CD4-positive, alpha-beta T cell treated with Interleukin-4 for 4 hours (primary cell): ENCODE data around the gene KCNQ1OT1.
A peak's percentile ranks its signal among the peaks of the same experiment; 100 is the strongest.

ENCODE experiments used
- DNase-seq: peaks from one replicate; pipeline ENCODE4 v3.0.0-alpha.2; 2020

Gene KCNQ1OT1

GRCh38 chr11:2701230-2701629 lies 1.4 kb upstream of the KCNQ1OT1 start:
- no peak for DNase-seq

DNA sequence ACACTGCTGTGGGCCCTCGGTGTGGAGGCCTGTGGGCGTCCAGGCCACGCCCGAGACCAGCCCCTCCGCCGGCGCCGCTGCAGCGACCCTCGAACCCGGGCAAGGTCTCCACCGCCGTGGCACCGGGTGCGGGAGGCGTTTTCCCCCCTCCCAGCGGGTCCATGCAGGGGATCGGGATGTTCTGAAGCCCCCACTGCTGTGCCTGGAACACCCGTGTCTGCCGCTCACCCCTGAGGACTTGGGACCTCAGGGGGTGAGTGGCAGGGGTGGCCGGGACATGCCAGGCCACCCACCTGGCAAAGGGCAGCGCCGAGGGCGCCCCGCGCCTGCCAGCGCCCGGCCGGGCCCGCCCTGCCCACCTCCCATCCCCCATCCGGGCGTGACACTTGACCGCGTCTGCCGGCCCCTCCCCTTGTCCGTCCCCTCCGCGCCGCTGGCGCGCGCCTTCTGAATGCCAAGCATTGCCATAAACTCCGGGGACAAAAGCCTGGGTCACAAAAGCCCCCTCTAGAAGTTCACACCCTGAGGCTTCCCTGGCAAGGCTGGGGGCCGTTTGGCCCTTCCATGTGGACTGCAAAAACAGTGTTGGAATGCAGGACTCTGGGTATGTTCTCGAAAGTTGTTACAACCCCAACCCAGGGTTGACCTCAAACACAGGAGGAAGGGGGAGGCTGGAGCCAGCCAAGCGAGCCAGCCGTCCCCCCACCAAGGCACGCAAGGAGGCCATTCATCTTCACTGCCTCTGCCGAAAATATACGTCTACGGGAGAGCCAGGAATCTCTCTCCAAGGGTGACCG lies 819 bp upstream of the KCNQ1OT1 start:
- peak; percentile 11 for DNase-seq

DNA sequence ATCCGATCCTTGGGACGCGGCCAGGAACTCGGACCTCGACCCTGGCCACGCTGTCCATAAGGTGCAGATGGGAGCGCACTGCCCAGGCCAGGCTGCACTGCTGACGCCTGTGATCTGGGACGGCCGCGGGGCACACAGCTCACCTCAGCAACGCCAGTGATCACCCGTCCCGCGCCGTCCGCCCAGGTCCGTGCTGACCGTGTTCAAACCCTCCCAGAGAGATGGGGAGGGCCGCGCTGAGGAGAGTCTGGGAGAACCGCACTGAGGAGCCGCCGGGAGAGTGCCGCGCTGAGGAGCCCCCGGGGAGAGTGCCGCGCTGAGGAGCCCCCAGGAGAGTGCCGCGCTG lies 636 bp downstream of the KCNQ1OT1 start:
- no peak for DNase-seq

DNA sequence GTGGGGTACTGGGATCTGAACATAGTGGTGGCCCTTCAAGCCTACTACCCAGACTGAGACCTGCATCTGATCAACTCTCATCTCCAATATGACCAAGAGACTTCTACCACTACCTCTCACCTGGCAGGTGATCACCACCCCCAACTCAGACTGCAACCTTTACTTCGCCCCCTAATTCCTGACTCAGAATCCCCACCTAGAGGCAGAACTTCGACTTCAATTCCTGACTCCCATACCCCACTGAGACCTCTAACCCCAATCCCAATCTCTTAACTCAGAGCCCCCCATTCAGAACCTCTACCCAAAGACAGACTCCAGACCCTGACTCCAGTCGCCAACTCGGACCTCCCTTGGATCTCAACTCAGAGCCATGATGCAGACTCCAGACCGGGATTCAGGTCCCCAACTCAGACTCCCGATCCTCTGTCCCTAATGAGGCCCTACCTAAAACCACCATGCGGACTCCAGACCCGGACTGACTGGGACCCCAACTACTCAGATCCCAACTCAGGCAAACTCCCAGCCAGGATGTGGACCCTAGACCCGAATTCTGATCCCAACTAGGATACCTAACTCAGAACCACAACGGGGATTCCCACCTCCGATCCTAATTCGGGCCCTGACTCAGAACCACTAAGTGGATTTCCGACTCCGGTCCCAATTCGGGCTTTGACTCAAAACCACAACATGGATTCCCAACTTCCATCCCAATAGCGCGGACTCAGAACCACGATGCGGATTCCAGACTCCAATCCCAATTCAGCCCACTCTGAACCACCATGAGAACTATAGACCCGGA lies 1.2 kb downstream of the KCNQ1OT1 start:
- no peak for DNase-seq

DNA sequence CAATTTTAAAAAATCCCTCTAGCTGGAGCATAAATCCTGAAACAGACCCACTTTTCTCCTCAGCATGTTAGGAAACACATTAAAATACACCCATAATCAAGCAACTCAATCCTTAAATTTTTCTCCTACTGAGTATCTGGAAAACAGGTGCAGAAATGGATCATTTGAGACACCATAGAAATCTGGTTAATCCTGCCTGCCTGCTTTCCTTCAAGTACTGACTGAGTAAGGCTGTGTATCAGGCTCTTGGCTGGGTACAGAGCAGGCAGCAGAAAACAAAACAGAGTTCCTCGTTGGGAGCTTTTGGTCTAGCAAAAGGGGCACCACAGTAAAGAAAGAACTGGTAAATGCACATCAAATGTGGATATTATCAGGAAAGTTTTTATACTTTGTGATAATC lies 1.9 kb downstream of the KCNQ1OT1 start:
- DNase-seq: no peak

DNA sequence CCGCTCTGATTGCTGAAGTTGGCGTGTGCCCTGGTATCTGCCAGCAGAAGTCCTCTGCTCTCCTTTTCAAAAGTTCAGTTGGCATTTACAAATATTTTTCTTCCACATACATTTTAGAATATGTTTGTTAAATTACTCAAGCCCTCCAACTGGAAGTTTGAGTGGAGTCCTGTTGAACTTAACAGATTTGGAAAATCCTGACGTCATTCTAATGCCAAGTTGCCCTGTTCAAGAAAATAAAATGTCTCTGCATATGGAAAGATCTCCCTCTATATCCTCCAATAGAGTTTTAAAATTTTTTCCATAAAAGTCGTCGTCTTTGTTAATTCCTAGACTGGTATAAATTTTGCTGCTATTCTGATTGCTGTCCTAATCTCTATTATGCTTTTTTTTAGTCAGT lies 3.3 kb downstream of the KCNQ1OT1 start:
- DNase-seq: no peak

GRCh38 chr11:2694995-2695939 lies 4.5 kb downstream of the KCNQ1OT1 start:
- DNase-seq: no peak

- no peak for DNase-seq
Observed at GRCh38 chr11:2694495-2694894, 5.3 kb downstream of the KCNQ1OT1 start.

GRCh38 chr11:2693271-2694261 lies 6.2 kb downstream of the KCNQ1OT1 start:
- DNase-seq: no peak

DNA sequence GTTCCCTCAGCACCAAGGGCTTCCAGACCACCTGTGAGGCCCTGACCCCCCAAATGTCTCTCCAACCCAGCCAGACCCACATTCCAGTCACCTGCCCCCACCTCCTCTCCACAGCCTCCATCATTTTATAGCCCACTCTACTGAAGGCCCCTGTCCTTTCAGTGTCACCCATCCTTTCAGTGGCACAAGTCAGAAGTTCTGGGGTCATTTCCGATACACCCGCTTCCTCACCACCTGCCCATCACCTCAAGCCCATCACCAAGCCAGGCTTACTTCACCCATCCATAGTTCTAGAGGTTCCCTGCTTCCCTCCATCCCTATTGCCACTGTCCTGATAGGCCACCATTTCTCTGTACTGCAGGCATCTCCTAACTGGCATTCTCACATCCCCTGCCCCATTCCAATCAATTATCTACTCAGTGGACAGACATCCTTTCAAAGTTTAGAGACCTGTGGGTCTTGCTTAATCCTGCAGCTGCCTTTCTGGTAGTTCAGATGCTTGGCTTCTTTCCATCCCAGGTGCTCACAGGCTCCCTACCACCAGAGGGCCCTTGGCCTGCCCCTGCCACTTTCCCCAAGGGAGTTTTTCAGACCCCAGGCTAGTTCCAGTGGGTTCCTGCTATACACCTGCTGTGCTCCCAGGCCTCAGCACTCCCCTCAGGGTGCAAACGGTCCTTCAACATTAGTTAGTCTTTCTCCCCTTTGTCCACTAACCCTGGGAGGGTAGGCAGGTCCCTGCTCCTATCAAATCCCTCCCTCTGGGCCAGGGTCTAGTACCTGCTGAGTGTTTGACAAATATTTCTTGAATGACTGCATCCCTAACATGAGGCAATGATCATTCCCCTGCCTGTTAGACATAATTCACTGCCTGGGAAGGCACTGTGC lies 7.6 kb downstream of the KCNQ1OT1 start:
- DNase-seq: no peak

DNA sequence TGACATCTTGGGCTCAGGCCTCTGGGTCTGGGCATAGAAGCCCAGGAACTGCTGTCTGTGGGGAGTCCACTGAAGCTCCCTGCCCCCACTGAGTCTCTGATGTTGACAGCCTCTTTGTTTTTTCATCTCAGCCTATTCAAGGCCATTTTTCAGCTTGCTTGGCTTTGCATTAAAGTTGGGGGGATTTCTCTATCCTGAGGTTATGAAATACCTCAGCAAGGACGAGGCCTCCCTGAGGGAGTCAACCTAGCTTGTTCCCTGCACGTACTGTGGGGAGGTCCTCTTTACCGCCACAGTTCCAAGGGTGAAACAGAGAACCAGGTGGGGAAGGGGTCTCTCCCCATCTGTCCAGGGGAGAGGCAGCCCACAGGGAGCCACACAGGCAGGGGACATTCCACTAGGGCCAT lies 8.4 kb downstream of the KCNQ1OT1 start:
- no peak for DNase-seq

DNA sequence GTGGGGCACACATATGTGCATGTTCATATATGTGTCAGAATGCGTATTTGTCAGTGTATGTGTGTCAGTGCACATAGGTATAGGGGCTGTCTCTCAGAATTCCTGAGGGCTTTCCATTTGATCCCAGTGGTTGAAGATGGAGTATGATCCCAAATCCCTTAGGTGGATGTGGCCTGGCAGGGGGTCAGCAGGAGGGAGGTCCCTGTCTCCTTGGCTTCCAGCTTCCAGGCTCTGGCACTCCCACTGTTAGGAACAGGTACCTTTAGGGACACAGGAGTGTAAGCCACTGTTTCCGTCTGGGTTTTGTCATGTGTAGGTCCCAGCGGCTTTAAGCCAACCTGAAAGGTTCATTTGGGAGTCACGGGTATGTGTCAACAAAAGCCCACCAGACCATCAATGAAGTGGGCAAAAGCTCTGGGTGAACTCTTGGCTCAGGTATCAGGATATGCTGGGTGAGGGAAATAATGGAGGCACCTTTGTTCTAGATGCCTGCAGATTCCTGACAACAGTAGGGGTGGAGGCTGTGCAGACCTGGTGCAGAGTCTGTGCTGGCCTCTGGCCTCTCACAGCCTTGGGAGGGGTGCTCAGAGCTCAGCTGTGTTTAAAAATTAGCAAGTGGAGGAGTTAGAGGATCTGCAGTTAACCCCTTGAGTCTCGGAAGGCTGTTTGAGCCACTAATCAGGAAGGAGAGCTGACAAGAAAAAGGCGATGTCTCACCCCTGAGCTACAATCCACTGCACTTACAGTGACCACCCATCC lies 9.0 kb downstream of the KCNQ1OT1 start:
- no peak for DNase-seq

DNA sequence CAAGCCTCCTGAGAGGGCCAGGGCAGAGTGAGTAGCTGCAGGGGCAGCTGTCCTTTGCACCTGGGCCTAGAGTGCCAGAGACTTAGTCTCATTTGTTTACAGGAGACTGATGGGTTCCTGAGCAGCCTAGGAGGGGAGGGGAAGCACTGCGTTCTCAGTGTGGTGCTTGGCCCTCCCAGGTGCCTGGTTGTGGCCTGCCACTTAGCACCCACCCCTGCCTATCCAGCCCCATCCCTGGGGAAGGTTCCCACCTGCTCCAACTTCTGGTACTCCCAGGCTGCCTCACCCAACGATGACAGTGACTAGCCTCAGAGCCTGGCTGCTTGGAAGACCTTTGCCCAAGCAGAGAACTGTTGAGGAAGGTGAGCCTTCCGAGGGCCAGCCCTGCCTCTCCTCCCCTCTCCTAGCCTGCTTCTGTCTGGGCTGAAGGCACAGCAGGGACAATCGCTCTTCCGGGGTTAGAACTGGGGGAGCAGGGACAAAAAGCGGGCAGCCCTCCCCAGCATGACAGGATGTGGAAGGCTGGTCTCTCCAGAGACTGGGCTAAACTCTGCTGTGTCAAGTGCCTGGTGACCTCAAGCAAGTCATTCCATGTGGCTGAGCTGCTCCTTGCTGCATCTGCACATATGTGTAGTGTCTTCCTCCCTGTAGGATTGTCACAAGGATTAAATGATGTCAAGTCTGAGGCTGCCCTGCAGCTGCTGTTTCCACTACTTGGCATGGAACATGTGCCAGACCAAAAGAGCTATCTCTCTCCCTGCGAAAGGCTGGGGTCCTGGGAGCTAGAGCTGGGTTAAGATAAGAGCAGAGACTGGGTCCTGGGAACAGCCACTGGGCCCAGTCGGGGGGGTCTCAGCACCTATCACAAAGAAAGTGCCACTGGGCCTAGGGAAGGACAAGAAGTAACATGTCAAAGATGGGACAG lies 9.9 kb downstream of the KCNQ1OT1 start:
- DNase-seq: no peak

DNA sequence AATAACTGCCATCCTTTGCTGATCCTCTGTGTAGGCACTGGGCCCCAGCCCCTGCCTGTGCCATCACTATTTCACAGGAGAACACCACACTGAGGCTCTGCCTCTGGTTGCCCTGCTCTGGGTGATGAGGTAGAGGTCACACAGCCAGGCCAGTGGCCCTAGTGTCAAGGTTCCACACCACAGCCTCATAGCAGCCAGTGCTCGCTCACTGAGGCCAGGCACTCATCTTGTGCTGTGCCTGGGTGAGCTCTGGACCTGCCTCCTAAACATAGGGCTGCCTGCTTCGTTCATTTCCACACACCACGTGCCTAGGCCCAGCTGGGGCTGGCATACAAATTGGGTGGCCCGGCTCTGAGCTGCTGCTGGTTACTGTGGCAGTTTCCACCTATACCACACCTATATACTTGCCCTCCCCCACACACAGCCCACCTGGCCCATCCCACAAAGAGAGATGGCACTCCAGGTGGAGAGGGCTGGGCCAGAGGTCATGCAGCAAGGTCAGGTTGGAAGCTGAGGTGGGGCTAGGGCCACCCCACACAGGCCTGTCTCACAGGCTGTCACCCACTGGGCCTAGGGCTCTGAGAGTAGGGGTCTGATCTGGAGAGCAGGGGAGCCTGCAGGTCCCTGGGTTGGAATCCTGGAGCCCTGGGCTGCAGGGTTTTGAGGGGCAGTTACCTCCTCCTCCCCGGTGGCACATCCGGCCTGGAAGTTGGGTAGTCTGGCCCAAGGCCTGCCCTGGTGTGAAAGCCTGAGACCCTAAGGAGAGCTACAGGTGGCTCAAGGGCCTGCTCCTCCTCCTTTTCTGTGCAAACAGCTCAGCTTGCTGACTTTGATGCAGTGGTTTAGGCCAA lies 11.2 kb downstream of the KCNQ1OT1 start:
- DNase-seq: no peak

DNA sequence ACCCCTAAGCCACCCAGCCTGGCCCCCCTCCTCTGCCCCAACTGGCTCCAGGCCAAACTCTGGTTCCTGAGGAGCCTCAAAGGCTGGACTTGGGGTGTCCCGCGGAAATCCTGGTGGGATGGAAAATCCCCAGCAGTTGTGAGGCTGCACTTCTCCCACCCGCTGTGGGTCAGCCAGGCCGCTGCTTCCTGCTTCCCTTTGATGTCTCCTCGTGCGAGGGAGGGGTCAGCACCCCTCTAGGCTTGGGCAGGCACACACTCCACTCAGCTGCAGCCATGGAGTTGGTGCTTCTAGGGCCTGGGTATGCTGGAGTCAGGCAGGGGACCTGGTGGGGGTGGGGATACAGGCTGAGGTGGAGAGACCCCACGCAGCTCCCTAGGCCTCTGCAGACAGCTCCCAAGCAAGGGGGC lies 12.0 kb downstream of the KCNQ1OT1 start:
- DNase-seq: no peak

DNA sequence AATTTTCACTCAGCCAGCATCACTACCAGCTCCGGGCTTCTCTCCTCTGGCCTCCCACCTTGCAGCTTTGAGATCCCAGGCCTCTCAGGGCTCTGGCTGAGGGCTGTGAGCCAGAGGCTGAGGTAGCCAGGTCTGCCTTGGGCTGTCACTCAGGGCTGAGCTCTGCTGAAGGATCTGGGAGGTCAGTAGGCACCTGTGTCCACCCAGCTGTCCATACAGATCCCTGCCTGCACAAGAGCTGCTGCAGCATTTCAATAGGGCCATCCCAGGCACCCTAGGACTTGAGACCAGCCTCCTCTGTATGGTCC lies 12.6 kb downstream of the KCNQ1OT1 start:
- DNase-seq: no peak

- no peak for DNase-seq
Observed at GRCh38 chr11:2686360-2687222, 13.2 kb downstream of the KCNQ1OT1 start.
